GM19043 (cell line): ENCODE results near the gene SLC29A2.
"Not testable (repeated sequence)": the region's sequence is repeated elsewhere in the genome, so short reads cannot be mapped to it uniquely, and the experiment has no call there.

Experiments
- ATAC-seq: cut with Tn5 transposase; IDR thresholded peaks from one replicate; pipeline ENCODE4 v1.9.1; 2021; ENCODE audit warnings: low read depth; ENCODE audit not compliant: unreplicated experiment

Gene SLC29A2

GRCh38 chr11:66350560-66351235 is 20.9 kb downstream of the SLC29A2 start:
- not testable (repeated sequence) for ATAC-seq

- ATAC-seq = no peak
Observed at GRCh38 chr11:66349084-66349386, 22.5 kb downstream of the SLC29A2 start.

GRCh38 chr11:66347425-66348276 is 23.9 kb downstream of the SLC29A2 start, which contains the start of gene B4GAT1:
Gene B4GAT1, minus strand, starts transcription at chr11:66347629. Its CDS starts 84 bp downstream, at chr11:66347545.
- ATAC-seq = no peak

GRCh38 chr11:66346476-66347424 is 24.8 kb downstream of the SLC29A2 start:
- no peak for ATAC-seq

- no peak for ATAC-seq
Observed at GRCh38 chr11:66345316-66345649, 26.3 kb downstream of the SLC29A2 start.

GRCh38 chr11:66344550-66345315 is 26.8 kb downstream of the SLC29A2 start, which contains the start of gene BRMS1:
Gene BRMS1, minus strand, starts transcription at chr11:66345104. Its CDS starts 2,870 bp downstream, at chr11:66342234.
- ATAC-seq = peak; percentile 67

GRCh38 chr11:66343176-66343575 is 28.4 kb downstream of the SLC29A2 start:
- no peak for ATAC-seq

GRCh38 chr11:66341502-66342126 is 29.9 kb downstream of the SLC29A2 start:
- no peak for ATAC-seq

GRCh38 chr11:66340596-66341501 is 30.7 kb downstream of the SLC29A2 start:
- no peak for ATAC-seq

- no peak for ATAC-seq
Observed at GRCh38 chr11:66339686-66340483, 31.7 kb downstream of the SLC29A2 start.

GRCh38 chr11:66339162-66339675 is 32.3 kb downstream of the SLC29A2 start:
- ATAC-seq = no peak

- no peak for ATAC-seq
Observed at GRCh38 chr11:66338276-66339161, 33.0 kb downstream of the SLC29A2 start.

- ATAC-seq = no peak
Observed at GRCh38 chr11:66337103-66337899, 34.3 kb downstream of the SLC29A2 start.

GRCh38 chr11:66336234-66337102 is 35.1 kb downstream of the SLC29A2 start, which contains the start of gene RIN1:
Gene RIN1, minus strand, starts transcription at chr11:66336434. Its CDS starts 32 bp downstream, at chr11:66336402.
- ATAC-seq = peak; percentile 83
